22Rv1 (cell line): ENCODE measurements around the gene WDR70.

ENCODE experiments used
- ZFX ChIP-seq: fragments of 450-650 bp; IDR thresholded peaks from 2 replicates; pipeline ENCODE4 v1.6.1; 2017; ENCODE audit warnings: antibody characterized with exemption, borderline replicate concordance
- TF ChIP-seq, protein P1 (sequence below): fragments of 450-650 bp; IDR thresholded peaks from 2 replicates; pipeline ENCODE4 v1.5.1; 2017; ENCODE audit warnings: mild to moderate bottlenecking

DNA sequence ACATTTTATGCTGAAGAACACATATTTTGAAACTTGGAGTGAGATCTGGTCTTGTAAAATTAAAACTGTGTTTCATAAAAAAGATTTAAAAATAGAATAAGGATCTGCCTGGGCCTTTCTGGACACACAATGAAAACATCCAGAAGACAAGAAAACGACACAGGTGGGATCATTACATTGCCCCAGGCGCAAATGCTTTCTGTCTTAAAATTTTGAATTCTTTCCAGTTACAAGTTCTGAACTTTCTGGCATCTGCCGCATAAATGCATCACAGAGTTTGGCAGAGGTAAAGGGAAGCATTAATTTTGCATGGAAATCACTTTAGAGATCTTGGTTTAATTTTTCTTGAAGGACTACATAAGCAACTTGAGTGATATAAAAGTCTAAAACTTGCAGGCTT lies 219.6 kb downstream of the WDR70 start:
- TF ChIP-seq, protein P1, sequence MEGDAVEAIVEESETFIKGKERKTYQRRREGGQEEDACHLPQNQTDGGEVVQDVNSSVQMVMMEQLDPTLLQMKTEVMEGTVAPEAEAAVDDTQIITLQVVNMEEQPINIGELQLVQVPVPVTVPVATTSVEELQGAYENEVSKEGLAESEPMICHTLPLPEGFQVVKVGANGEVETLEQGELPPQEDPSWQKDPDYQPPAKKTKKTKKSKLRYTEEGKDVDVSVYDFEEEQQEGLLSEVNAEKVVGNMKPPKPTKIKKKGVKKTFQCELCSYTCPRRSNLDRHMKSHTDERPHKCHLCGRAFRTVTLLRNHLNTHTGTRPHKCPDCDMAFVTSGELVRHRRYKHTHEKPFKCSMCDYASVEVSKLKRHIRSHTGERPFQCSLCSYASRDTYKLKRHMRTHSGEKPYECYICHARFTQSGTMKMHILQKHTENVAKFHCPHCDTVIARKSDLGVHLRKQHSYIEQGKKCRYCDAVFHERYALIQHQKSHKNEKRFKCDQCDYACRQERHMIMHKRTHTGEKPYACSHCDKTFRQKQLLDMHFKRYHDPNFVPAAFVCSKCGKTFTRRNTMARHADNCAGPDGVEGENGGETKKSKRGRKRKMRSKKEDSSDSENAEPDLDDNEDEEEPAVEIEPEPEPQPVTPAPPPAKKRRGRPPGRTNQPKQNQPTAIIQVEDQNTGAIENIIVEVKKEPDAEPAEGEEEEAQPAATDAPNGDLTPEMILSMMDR, result no peak
- TF ChIP-seq ZFX, result no peak
